ENCODE measurements around the gene SMAD3. TPM values are rescaled to one million over a fixed set of nuclear protein-coding genes. Genes with fewer than 3 reads are reported as not detected.
A peak's percentile ranks its signal among the peaks of the same experiment; 100 is the strongest.

The SMAD3 gene
- total RNA-seq, 2 experiments from 2014 or later: 145 to 148 TPM

- no peak for DNase-seq
- Mint-ChIP-seq H3K27me3 (no peaks in the 10 kb centered on the region), H3K9me3 (no peaks in the 10 kb centered on the region), H3K4me3 (no peak overlapping the region), H3K4me1 (peaks cover 24% of the 10 kb centered on the region), H3K27ac (peak overlapping the region; percentile 40), H3K36me3 (ENCODE audit: low read depth) (peaks cover 73% of the 10 kb centered on the region)
- ChIA-PET CTCF (no interaction called here), POLR2A (interaction anchor here (1.1 to 1.5 kb wide), 2 partner anchors 65 to 98 kb away, joined by 3 to 4 read pairs; no protein-coding TSS in a partner anchor)
Observed at GRCh38 chr15:67166280-67167009, 101.0 kb downstream of the SMAD3 start.

- H3K4me3 Mint-ChIP-seq: no peak overlapping the region
- peaks cover 21% of the 10 kb centered on the region for H3K4me1 Mint-ChIP-seq
- DNase-seq: no peak
- no peaks in the 10 kb centered on the region for H3K27me3 Mint-ChIP-seq
- peak overlapping the region; percentile 40 for H3K27ac Mint-ChIP-seq
- ChIA-PET CTCF (no interaction called here), POLR2A (interaction anchor here (1.1 to 1.5 kb wide), 2 partner anchors 66 to 99 kb away, joined by 3 to 4 read pairs; no protein-coding TSS in a partner anchor)
- peaks cover 76% of the 10 kb centered on the region for H3K36me3 Mint-ChIP-seq (ENCODE audit: low read depth)
- H3K9me3 Mint-ChIP-seq: no peaks in the 10 kb centered on the region
Observed at GRCh38 chr15:67167091-67167490, 101.7 kb downstream of the SMAD3 start.

GRCh38 chr15:67168694-67169093 is 103.3 kb downstream of the SMAD3 start:
- peaks cover 85% of the 10 kb centered on the region for H3K36me3 Mint-ChIP-seq (ENCODE audit: low read depth)
- H3K27ac Mint-ChIP-seq: no peak overlapping the region
- H3K27me3 Mint-ChIP-seq: no peaks in the 10 kb centered on the region
- POLR2A ChIA-PET: no interaction called here
- H3K9me3 Mint-ChIP-seq: no peaks in the 10 kb centered on the region
- DNase-seq: no peak
- no peak overlapping the region for H3K4me3 Mint-ChIP-seq
- CTCF ChIA-PET: no interaction called here
- peaks cover 28% of the 10 kb centered on the region for H3K4me1 Mint-ChIP-seq

DNA sequence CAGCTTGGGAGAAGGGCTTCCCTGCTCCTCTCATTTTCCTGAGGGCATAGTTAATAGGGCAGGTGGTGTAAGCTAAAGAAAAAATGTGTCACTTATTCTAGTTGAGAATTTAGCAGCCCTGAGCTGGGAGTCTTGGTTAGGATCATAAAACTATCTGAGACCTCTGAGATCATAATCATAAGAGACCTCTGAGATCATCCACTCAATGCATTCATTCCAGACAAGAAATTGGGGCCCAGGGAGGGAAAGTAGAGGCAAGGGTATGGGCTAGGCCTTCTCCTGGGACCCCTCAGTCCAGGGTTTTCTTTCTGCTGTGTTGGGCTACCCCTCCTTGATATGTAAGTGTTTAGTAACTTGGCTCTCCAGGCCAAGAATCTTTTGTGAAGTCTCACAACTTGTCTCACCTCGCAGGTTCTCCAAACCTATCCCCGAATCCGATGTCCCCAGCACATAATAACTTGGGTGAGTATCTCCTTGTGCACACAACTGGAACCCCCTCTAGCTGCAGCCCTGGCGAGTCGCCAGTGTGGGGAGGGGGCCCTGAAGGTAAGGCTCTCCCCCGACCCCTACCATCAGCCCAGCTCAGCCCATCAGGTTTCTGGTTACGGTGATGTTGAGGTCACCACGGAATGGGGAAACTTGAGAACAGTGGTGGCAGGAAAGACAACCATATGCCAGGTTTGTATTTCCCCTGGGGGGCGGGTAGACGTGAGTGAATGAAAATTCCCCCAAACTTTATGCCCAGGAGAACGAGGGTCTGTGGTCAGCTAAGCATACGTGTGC is 104.9 kb downstream of the SMAD3 start:
- ChIA-PET POLR2A (interaction anchor here (0.9 kb wide), 1 partner anchor 22 kb away, joined by 3 read pairs; no protein-coding TSS in a partner anchor), CTCF (no interaction called here)
- Mint-ChIP-seq H3K36me3 (ENCODE audit: low read depth) (peaks cover 90% of the 10 kb centered on the region), H3K4me3 (no peak overlapping the region), H3K27ac (no peak overlapping the region), H3K9me3 (no peaks in the 10 kb centered on the region), H3K4me1 (peaks cover 45% of the 10 kb centered on the region), H3K27me3 (no peaks in the 10 kb centered on the region)
- no peak for DNase-seq

DNA sequence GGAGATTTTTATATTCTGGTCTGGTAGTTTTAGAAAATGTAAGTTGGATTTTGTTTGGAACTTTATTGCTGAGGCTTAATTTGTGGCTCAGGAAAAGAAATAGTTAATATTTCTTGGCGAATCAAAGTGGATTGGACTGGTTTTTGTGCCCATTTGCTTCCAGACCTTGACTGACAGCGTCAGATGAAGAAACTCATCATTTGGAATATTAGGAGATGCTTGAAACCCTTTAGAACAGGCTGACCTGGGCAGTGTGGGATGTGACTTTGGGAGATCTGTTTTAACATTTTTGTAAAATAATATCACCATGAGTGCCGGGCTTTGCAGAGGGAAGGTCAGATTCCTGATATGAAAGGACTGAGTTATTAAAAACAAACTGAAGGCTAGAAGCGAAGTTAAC is 106.1 kb downstream of the SMAD3 start:
- Mint-ChIP-seq H3K27ac (no peak overlapping the region), H3K27me3 (no peaks in the 10 kb centered on the region), H3K4me1 (peaks cover 52% of the 10 kb centered on the region), H3K9me3 (no peaks in the 10 kb centered on the region), H3K36me3 (ENCODE audit: low read depth) (peaks cover 90% of the 10 kb centered on the region), H3K4me3 (no peak overlapping the region)
- no peak for DNase-seq
- ChIA-PET CTCF (no interaction called here), POLR2A (no interaction called here)

- Mint-ChIP-seq H3K9me3 (no peaks in the 10 kb centered on the region), H3K27ac (no peak overlapping the region), H3K4me3 (no peak overlapping the region), H3K4me1 (peaks cover 59% of the 10 kb centered on the region), H3K36me3 (ENCODE audit: low read depth) (peaks cover 90% of the 10 kb centered on the region), H3K27me3 (no peaks in the 10 kb centered on the region)
- ChIA-PET CTCF (no interaction called here), POLR2A (no interaction called here)
- DNase-seq: no peak
Observed at GRCh38 chr15:67172172-67172571, 106.8 kb downstream of the SMAD3 start.

GRCh38 chr15:67173005-67173404 is 107.6 kb downstream of the SMAD3 start:
- peaks cover 82% of the 10 kb centered on the region for H3K36me3 Mint-ChIP-seq (ENCODE audit: low read depth)
- ChIA-PET POLR2A (no interaction called here), CTCF (no interaction called here)
- no peaks in the 10 kb centered on the region for H3K27me3 Mint-ChIP-seq
- H3K27ac Mint-ChIP-seq: no peak overlapping the region
- no peak for DNase-seq
- no peak overlapping the region for H3K4me3 Mint-ChIP-seq
- no peaks in the 10 kb centered on the region for H3K9me3 Mint-ChIP-seq
- H3K4me1 Mint-ChIP-seq: peaks cover 59% of the 10 kb centered on the region

- ChIA-PET POLR2A (no interaction called here), CTCF (no interaction called here)
- H3K27me3 Mint-ChIP-seq: no peaks in the 10 kb centered on the region
- peaks cover 81% of the 10 kb centered on the region for H3K36me3 Mint-ChIP-seq (ENCODE audit: low read depth)
- H3K9me3 Mint-ChIP-seq: no peaks in the 10 kb centered on the region
- H3K4me1 Mint-ChIP-seq: peaks cover 60% of the 10 kb centered on the region
- no peak overlapping the region for H3K4me3 Mint-ChIP-seq
- no peak for DNase-seq
- no peak overlapping the region for H3K27ac Mint-ChIP-seq
Observed at GRCh38 chr15:67173786-67174185, 108.4 kb downstream of the SMAD3 start.

- H3K4me1 Mint-ChIP-seq: peaks cover 59% of the 10 kb centered on the region
- ChIA-PET POLR2A (no interaction called here), CTCF (no interaction called here)
- DNase-seq: no peak
- peaks cover 84% of the 10 kb centered on the region for H3K36me3 Mint-ChIP-seq (ENCODE audit: low read depth)
- H3K27me3 Mint-ChIP-seq: no peaks in the 10 kb centered on the region
- no peaks in the 10 kb centered on the region for H3K9me3 Mint-ChIP-seq
- H3K4me3 Mint-ChIP-seq: peak overlapping the region; percentile 15
- peak overlapping the region; percentile 50 for H3K27ac Mint-ChIP-seq
Observed at GRCh38 chr15:67174446-67174845, 109.0 kb downstream of the SMAD3 start.

DNA sequence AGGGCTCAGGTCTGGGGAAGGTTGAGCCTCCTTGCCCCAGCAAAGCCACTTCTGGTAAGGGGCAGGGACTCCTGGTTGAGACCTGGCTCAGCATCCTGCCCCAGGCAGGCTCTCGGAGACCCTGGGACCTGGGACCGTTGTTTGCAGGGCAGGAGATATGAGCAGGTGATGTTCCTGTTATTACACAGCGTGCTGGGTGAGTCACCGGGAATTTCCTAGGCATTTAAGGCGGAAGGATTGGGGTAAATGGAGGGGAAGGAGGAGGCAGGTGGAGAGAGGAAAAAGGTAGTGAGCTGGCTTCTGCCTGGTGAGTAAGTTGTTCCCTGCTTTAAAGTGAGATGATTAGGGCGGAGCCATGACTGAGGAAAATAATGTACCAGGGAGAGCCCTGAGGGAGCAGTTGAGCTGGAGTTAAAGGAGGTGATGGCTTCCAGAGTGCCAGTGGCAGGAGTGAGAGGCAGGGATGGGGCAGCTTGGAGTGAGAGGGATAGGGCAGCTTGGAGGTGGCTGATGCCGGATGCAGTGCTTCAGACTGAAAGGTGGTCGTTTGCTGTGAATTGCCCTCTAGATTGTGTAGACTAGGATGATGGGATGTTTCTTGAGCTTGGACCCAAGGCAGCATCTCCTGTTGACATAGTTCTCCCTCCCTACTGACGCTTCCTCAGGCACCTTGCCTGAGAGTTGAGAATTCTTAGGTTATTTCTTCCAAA is 109.6 kb downstream of the SMAD3 start:
- Mint-ChIP-seq H3K27me3 (no peaks in the 10 kb centered on the region), H3K9me3 (no peaks in the 10 kb centered on the region), H3K36me3 (ENCODE audit: low read depth) (peaks cover 85% of the 10 kb centered on the region), H3K4me3 (no peak overlapping the region), H3K4me1 (peaks cover 54% of the 10 kb centered on the region), H3K27ac (peak overlapping the region; percentile 44)
- ChIA-PET CTCF (no interaction called here), POLR2A (no interaction called here)
- DNase-seq: no peak

DNA sequence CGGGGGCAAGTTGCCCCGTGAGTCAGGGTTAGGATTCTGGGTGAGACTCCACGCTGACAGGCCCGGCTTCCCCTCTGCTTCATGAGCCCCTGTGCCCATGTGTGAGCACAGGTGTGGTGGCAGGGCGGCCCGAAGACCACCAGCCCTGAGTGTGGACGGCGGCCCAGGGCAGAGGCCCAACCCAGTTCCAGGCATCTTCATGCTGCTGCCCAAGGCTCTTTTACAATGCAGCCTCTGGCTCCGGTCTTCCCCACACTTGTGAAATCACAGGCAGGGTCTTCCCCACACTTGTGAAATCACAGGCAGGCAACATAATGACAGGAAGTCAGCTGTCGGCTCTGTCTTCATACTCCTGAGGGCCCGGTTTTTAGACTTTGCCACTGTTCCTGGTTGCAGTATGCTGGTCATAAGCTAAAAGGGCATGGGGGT is 110.3 kb downstream of the SMAD3 start:
- peaks cover 83% of the 10 kb centered on the region for H3K36me3 Mint-ChIP-seq (ENCODE audit: low read depth)
- peaks cover 53% of the 10 kb centered on the region for H3K4me1 Mint-ChIP-seq

DNA sequence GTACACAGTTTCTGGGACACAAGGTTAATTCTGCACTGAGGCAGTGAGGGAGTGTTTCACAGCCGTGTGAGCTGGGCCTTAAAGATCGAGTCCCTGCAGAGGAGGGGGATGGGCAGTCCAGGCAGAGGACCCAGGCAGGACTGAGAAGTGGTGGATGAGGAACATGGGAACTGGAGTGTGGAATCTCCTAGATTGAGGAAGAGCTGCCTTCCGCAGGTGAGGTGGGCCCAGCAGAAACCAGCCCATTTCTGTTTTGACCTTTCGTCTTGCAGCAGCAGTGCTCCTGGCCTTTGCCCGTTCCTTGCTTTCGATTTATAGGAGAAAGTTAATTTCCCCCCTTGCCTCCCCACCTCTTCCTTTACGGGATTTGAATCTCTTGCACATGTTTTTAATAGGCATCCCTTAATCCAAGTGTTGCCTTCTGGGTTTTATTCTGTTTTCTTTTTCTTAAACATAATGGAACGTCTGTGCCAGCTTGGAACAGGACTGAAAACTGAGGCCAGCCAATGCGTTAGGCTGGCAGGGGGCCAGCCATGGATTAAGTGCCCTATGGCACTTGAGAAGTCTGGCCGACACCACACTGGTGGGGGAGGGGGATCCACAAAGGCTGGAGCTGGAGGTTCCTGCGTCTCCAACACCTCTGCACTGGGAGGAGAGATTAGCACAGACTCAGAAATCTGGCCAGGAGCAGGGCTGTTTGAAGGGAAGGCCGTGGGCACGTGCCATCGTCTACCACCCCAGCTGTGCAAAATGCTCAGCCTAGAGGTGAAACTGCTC is 111.0 kb downstream of the SMAD3 start:
- Mint-ChIP-seq H3K27ac (peak overlapping the region; percentile 59), H3K4me3 (no peak overlapping the region), H3K27me3 (no peaks in the 10 kb centered on the region), H3K9me3 (no peaks in the 10 kb centered on the region), H3K36me3 (ENCODE audit: low read depth) (peaks cover 77% of the 10 kb centered on the region), H3K4me1 (peaks cover 50% of the 10 kb centered on the region)
- ChIA-PET CTCF (interaction anchor here (0.6 kb wide), 1 partner anchor 617 kb away, joined by 3 read pairs; no protein-coding TSS in a partner anchor), POLR2A (interaction anchor here (1.4 kb wide), 1 partner anchor 111 kb away, joined by 3 read pairs; the partner anchor contains the start of gene SMAD3)
- DNase-seq: no peak

More for the DNA sequence above, 110.3 kb downstream of the SMAD3 start:
- H3K4me3 Mint-ChIP-seq: no peak overlapping the region
- ChIA-PET CTCF (no interaction called here), POLR2A (no interaction called here)
- peak overlapping the region; percentile 8 for H3K27ac Mint-ChIP-seq
- H3K27me3 Mint-ChIP-seq: no peaks in the 10 kb centered on the region
- no peak for DNase-seq
- no peaks in the 10 kb centered on the region for H3K9me3 Mint-ChIP-seq
